GM18517 (cell line): Measurements from ENCODE around the gene KRT81.
"Not testable (repeated sequence)": the region's sequence is repeated elsewhere in the genome, so short reads cannot be mapped to it uniquely, and the experiment has no call there.

Experiments used
- ATAC-seq: cut with Tn5 transposase; IDR thresholded peaks from one replicate; pipeline ENCODE4 v1.9.1; 2021; ENCODE audit warnings: mild to moderate bottlenecking, moderate library complexity; ENCODE audit not compliant: unreplicated experiment

KRT81 gene

DNA sequence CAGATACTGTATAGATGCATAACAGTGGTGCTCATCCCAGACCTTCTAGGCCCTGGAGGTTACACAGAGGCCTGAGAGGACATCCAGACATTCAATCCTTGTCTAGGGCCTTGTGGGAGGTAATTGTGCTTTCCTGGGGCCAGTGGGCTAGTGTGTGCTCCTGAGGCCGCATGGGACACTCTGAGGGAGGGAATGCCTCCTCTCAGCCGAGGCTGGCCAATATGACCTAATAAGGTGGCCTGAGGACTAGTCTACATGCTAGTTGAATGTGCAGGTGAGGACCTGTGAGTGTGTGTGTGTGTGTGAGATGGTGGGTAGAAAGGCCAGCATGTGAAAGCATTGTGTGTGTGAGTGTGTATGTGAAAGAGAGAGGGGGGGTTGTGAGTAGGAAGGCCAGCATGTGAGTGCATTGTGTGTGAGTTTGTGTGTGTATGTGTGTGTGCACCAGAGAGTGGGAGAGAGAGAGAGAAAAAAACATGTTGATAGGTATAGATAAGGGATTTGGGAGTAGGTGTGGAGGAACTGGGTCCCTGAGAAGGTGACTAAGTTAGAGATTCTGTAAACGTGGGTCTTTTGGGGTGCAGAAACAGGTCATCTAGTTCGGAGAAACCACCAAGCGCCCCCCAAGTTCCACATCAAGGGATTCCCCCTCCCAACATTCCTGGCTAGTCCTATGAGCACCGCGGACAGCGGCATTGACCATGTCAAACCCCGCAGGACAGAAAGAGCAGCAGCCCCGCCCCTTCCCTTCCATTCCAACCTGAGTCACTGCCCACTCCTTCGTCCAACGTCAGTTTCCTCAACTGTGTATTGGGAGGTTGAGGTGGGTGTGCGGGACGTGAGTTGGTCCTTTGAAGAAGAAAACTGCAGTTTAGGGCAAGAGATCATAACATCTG lies 9.7 kb upstream of the KRT81 start:
- ATAC-seq: no peak

- no peak for ATAC-seq
Measured at GRCh38 chr12:52298677-52299190, 7.4 kb upstream of the KRT81 start.

- no peak for ATAC-seq
Measured at GRCh38 chr12:52296572-52297215, 5.4 kb upstream of the KRT81 start.

GRCh38 chr12:52295663-52296062 lies 4.3 kb upstream of the KRT81 start:
- no peak for ATAC-seq

- no peak for ATAC-seq
Measured at GRCh38 chr12:52294803-52295202, 3.5 kb upstream of the KRT81 start.

DNA sequence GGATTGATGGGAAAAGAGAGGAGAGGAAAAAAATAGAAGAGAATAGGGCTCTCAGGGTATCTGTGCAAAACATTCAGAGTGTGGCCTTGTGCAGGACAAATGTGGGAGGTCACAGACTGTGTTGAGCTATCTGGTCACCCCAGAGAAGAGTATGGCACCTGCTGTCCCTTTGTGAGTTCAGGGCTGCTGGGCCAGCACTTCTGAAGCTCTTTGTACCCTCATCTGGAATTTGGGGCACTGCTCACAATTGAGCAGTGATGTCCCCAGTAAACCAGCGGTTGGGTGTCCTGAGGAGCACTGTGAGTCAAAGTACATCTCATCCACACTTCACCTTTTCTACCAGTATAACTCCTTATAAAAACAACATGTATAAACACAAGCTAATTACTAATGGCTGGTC lies 2.6 kb upstream of the KRT81 start:
- no peak for ATAC-seq

DNA sequence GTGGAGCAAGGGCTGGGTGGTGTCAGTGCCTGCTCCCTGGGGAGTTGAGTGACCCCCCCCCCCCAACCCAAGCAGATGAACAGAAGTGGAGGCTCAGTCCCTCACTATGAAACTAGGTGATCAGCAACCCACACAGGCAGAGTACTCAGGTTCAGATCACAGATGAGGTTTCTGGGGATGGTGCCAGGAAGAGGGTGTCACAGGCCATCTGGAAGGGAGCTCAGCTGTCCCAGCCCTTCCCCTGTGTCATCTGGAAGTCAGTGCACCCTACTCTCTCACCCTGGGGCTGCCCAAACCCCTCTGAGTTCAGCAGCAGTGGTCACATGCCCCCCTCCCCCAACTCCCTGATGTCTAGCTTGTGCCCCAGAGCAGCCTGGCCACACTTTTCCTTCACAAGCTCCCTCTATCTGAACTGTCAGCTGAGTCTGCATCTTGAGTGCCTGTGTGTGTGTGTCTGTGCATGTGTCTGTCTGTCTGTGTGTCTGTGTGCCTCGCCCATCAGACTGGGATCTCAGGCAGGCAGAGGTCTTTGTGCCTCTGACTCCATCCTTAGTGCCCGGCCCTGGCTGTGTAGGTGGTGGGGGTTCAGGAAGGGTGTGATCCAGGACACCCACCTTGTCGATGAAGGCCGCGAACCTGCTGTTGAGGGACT lies 725 bp downstream of the KRT81 start:
- ATAC-seq: not testable (repeated sequence)

DNA sequence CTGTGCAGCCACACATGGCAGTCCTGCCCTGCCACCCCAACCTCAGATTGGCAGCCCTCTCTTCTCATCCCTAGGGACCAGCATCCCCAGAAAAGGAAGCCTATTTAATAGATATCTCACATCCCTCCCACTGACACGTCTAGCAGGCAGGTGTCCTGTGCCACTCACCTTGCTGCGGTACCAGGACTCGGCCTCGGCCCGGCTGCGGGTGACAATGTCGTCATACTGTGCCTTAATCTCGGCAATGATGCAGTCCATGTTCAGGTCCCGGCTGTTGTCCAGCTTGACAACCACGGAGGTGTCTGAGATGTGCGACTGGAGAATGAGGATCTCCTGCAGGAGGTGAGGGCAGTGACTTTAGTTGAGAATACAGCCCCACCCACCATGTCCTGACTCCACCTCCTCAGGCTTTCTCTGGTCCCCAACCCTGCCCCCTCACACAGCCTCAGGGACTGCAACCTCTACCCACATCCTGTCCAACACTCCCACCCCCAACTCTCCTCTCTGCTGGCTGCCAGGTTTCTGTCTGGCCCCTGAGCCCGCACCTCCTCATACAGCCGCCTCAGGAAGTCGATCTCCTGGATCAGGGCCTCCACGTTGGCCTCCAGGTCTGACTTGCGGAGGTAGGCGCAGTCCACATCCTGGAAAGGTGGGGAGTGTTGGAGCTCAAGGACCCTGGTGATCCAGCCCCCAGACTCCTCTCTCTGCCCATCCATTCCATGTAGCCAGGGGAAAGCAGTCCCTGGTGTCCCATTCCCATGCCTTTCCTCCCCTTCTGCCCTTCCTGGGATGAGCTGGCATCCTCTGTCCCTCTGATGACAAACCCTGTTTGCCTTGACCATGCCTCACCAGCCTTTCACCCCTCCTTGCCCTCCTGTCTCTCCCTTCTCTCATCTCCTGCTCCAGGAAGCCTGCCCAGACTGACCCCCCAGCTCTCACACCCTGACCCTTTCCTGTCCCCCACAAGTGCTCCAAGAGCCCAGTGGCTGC lies 3.2 kb downstream of the KRT81 start:
- peak; percentile 51 for ATAC-seq

DNA sequence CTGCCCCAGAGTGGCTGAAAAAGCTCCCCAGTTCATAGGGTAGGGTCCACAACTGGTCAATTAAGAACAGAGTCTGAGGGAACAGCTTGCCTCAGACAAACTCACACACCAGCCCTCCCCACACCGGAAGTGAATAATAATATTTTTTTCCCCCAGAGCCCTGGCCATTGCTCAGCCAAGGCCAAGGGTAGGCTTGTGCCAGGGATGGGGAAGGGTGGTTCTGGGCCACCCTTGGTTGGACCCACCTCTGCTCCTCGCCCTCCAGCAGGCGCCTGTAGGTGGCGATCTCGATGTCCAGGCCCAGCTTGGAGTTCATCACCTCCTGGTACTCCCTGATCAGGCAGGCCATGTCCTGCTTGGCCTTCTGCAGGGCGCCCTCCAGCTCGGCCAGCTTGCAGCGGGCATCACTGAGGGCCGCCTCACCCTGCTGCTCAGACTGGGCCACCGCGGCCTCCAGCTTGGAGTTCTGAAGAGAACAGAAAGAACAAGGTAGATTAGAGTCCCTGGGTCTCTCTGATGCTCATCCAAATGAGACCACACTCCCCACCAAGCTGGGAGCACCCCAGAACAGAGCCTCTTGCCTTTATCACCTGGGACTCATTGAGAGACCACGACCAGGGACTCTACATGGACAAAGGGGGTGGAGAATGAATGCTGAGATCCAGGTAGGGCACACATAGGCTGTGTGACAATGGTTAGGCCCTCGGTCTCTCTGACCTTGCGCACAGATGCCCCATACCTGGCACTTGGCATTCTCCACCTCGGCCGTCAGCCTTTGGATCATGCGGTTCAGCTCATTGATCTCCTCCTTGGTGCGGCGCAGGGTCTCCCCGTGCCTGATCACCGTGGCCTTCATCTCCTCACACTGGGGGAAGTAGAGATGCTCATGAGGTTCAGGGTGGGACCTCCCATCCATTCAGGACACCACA lies 4.2 kb downstream of the KRT81 start:
- ATAC-seq: not testable (repeated sequence)

DNA sequence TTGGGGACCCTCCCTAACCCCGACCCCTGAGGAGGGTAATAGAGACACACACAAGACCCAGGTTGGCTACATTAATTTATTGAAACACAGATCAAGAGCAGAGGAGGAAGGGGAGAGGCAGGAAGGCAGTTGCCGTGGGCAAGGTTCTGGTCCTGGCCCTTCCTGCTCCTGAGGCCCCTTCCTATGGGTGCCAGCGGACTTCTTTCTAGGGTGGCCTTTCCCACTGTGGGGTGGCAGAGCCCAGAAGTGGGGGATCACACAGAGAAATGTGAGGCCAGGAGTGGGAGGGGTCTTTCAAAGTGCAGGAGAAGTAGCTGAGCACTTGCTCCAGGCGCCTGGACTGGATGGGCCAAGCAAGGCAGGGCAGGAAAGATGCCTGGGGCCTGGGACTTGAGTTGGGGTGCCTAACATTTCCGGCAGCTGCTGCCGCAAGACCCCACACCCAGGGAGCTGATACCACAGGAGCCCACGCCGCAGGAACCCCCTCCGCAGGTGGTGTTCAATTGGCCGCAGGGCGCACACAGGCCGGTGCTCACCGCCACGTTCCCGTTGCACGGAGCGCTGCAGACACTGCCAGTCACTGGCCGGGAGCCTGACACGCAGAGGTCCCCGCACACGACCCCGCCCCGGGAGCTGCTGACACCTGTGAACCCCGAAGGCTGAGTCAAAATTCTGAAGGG lies 5.3 kb downstream of the KRT81 start:
- ATAC-seq: no peak

DNA sequence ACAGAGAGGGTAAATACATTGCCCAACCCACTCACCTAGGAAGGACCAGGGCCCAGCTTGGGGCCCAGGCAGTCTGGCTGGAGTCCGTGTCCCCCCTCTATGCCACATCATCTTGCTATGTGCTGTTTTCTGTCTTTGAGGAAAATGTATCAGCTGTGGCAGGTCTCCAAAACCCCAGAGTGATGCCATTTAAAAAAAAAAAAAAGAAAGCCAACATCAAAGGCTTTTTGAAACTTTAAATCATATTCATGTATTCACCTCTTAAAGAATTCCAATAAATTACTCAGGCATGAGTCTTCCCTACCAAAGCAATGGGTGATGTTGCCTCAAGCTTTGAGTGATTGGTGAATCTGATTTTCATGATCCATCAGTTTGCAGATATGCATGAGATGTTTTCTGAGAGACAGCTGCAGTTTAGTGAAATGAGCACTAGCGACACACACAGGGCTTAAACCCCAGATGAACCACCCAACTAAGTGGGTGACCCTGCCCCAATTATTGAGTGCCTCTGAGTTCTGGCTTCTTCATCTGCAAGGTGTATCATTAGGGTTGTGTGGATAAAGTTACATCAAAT lies 6.1 kb downstream of the KRT81 start:
- no peak for ATAC-seq

DNA sequence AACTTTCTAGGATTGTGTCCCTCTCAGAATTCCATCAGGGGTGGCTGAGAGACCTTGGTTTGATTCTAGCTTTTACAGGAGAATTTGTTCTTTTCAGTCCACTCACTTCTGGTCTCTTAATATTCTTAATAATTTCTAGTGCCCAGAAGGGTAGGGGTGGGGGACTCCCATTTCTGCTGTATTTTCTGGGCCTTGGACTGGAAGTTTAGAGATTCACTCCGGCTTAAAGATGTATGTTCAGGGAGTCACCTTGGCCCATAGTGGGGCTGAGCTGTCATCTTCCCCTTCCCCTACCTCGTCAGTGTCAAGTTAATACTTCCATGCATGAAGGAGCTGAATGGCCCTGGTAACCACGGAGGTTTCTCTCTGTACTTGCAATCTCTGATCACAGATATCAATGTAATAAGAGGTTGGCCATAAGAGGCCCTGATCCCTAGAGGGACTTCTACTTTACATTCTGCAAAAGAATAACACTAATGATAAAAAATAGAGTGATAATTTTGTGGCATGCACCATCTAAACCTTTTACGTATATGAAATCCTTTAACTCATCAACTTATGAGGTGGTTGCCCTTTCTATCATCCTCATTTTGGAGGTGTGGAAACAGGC lies 6.7 kb downstream of the KRT81 start:
- ATAC-seq: no peak

GRCh38 chr12:52280796-52281560 lies 10.4 kb downstream of the KRT81 start:
- no peak for ATAC-seq

GRCh38 chr12:52280319-52280795 lies 11.0 kb downstream of the KRT81 start:
- no peak for ATAC-seq

DNA sequence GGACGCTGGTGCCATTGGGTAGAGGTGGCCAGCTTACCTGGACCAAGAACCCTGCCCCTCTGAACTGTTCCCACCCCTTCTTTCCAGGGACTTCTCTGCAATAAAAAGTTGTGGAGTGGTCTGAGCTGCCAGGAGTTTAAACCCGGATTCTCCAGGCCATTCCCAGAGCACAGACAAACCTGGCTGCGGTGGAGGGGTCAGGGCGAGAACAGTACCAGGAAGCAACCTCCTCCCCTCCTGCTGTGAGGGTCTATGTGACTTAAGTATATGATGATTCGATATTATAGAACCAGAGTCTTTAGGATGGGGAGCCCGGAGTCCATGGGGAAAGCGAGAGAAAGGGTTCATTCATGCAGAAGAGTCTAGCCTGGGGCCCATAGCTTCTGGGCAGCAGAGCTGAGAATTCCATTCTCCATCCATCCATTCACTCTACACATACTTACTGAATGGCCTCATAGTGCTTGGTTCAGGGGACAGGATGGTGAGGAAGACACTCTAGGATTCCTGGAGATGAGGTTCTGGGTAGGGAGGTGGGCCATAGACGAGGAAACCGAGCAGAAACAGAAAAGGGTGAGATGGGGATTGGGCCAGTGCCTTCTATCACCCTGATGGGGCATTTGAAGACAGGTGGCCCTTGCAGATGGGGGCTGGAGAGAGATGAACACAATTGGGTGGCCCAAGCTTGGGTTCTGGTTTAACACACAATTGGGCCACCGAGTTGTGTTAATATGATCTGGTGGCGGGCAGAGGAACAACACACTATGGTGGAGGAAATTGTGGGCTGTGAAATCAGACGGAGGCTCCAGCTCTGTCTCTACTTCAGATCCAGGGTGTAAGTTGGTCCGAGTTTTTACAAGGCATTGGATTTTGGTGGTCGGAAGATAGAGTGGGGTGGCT lies 11.7 kb downstream of the KRT81 start:
- no peak for ATAC-seq
